ENCODE measurements around the gene DCP2.

DCP2 gene

GRCh38 chr5:113039229-113039933 is 62.8 kb downstream of the DCP2 start:
- in situ Hi-C loops (cut with MboI; ENCODE audit: low sequenced_read_pairs, unreplicated experiment) = no loop called here
- TF ChIP-seq CTCF (IDR thresholded peaks at IDR 0.05; ENCODE audit: borderline replicate concordance, control extremely low read depth, extremely low read depth, insufficient read depth, missing control alignments) = no peak
- no peak for DNase-seq (ENCODE audit: low spot score)

- no peak for DNase-seq (ENCODE audit: low spot score)
- no peak for TF ChIP-seq CTCF (IDR thresholded peaks at IDR 0.05; ENCODE audit: borderline replicate concordance, control extremely low read depth, extremely low read depth, insufficient read depth, missing control alignments)
- in situ Hi-C loops (cut with MboI; ENCODE audit: low sequenced_read_pairs, unreplicated experiment) = no loop called here
Observed at GRCh38 chr5:113039934-113040285, 63.3 kb downstream of the DCP2 start.

- TF ChIP-seq CTCF (IDR thresholded peaks at IDR 0.05; ENCODE audit: borderline replicate concordance, control extremely low read depth, extremely low read depth, insufficient read depth, missing control alignments) = no peak
- DNase-seq (ENCODE audit: low spot score) = no peak
- in situ Hi-C loops (cut with MboI; ENCODE audit: low sequenced_read_pairs, unreplicated experiment) = no loop called here
Observed at GRCh38 chr5:113040672-113041260, 64.2 kb downstream of the DCP2 start.

- in situ Hi-C loops (cut with MboI; ENCODE audit: low sequenced_read_pairs, unreplicated experiment) = no loop called here
- no peak for DNase-seq (ENCODE audit: low spot score)
Observed at GRCh38 chr5:113042491-113043243, 66.1 kb downstream of the DCP2 start.

GRCh38 chr5:113043491-113043931 is 66.9 kb downstream of the DCP2 start:
- DNase-seq (ENCODE audit: low spot score) = no peak
- TF ChIP-seq CTCF (IDR thresholded peaks at IDR 0.05; ENCODE audit: borderline replicate concordance, control extremely low read depth, extremely low read depth, insufficient read depth, missing control alignments) = no peak
- in situ Hi-C loops (cut with MboI; ENCODE audit: low sequenced_read_pairs, unreplicated experiment) = no loop called here

More at GRCh38 chr5:113042491-113043243, 66.1 kb downstream of the DCP2 start:
- no peak for TF ChIP-seq CTCF (IDR thresholded peaks at IDR 0.05; ENCODE audit: borderline replicate concordance, control extremely low read depth, extremely low read depth, insufficient read depth, missing control alignments)

GRCh38 chr5:113044776-113045465 is 68.3 kb downstream of the DCP2 start:
- DNase-seq (ENCODE audit: low spot score) = no peak
- in situ Hi-C loops (cut with MboI; ENCODE audit: low sequenced_read_pairs, unreplicated experiment) = no loop called here
- TF ChIP-seq CTCF (IDR thresholded peaks at IDR 0.05; ENCODE audit: borderline replicate concordance, control extremely low read depth, extremely low read depth, insufficient read depth, missing control alignments) = no peak
